SKM-1 treated with dmso at 0.1 percent for 144 hours (cell line): ENCODE measurements around the gene CYP3A4.
"Not testable (repeated sequence)": the region's sequence is repeated elsewhere in the genome, so short reads cannot be mapped to it uniquely, and the experiment has no call there.

Experiments used
- DNase-seq: peaks from one replicate; lab custom pipeline; 2025; ENCODE audit not compliant: unreplicated experiment; lab: John Stamatoyannopoulos, UW

CYP3A4 gene

GRCh38 chr7:99755085-99755484, 28.9 kb downstream of the CYP3A4 start:
- DNase-seq: no peak

GRCh38 chr7:99752356-99752755, 31.6 kb downstream of the CYP3A4 start:
- no peak for DNase-seq

- DNase-seq: not testable (repeated sequence)
Observed at GRCh38 chr7:99751322-99752052, 32.5 kb downstream of the CYP3A4 start.

GRCh38 chr7:99748846-99749579, 35.0 kb downstream of the CYP3A4 start:
- DNase-seq: no peak

GRCh38 chr7:99746915-99747314, 37.1 kb downstream of the CYP3A4 start:
- DNase-seq: not testable (repeated sequence)

GRCh38 chr7:99745395-99745794, 38.6 kb downstream of the CYP3A4 start:
- DNase-seq: not testable (repeated sequence)

GRCh38 chr7:99742737-99743394, 41.1 kb downstream of the CYP3A4 start:
- DNase-seq: no peak

GRCh38 chr7:99741441-99741795, 42.6 kb downstream of the CYP3A4 start:
- DNase-seq: no peak

GRCh38 chr7:99740573-99741440, 43.2 kb downstream of the CYP3A4 start:
- no peak for DNase-seq

GRCh38 chr7:99739699-99740572, 44.0 kb downstream of the CYP3A4 start:
- no peak for DNase-seq

- DNase-seq: no peak
Observed at GRCh38 chr7:99737726-99738125, 46.3 kb downstream of the CYP3A4 start.

GRCh38 chr7:99736667-99737066, 47.3 kb downstream of the CYP3A4 start:
- DNase-seq: not testable (repeated sequence)

GRCh38 chr7:99734987-99735386, 49.0 kb downstream of the CYP3A4 start, which contains the start of gene CYP3A7:
TSS of gene CYP3A7 (minus strand) at chr7:99735196. CDS start at chr7:99735093, 103 bp downstream.
- DNase-seq: no peak

GRCh38 chr7:99733448-99733847, 50.5 kb downstream of the CYP3A4 start:
- DNase-seq: no peak

GRCh38 chr7:99733003-99733402, 51.0 kb downstream of the CYP3A4 start:
- DNase-seq: no peak

GRCh38 chr7:99731638-99732374, 52.2 kb downstream of the CYP3A4 start:
- DNase-seq: no peak

- no peak for DNase-seq
Observed at GRCh38 chr7:99730992-99731391, 53.0 kb downstream of the CYP3A4 start.

GRCh38 chr7:99730238-99730810, 53.7 kb downstream of the CYP3A4 start:
- no peak for DNase-seq
